ENCODE measurements around the gene XRCC5. TPM values are rescaled to one million over a fixed set of nuclear protein-coding genes. Genes with fewer than 3 reads are reported as not detected.

XRCC5 gene
- total RNA-seq, 4 donors from 2014 or later, result 87.3 to 202 (median 170) TPM

DNA sequence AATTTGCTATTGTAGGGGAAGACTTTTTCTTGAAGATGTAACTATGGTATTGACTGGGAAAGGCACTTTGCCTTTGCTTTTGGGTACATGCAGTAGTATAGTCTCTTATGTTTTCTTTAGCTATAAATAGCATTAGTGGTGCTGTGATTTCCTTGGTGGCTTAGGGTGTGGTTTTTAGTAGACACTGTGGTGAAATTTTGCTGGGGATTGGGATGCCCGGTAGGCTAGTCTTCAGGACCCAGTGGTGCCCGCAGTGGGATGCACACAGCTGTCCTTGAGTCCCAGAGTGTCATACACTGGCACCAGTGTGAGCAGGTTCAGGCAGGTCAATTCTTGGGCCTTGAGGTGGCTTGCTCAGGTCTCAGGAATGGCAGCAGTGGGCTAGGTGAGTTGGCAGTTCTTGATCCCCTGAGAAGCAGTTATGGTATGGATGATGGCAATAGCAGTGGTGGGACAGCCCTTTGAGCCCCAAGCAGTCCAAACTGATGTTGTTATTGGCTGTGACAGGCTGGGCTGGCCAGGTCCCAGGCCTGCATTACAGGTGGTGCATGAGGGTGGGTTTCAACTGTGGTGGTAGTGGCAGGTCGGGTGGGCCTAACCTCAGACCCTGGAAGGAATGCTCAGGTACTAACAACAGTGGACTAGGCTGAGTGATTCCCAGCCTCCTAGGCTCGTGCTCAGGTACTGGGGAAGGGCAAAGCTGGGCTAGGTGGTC lies 124.3 kb downstream of the XRCC5 start:
- TF ChIP-seq POLR2A (IDR thresholded peaks at IDR 0.05), result no peak
- TF ChIP-seq, protein P1, sequence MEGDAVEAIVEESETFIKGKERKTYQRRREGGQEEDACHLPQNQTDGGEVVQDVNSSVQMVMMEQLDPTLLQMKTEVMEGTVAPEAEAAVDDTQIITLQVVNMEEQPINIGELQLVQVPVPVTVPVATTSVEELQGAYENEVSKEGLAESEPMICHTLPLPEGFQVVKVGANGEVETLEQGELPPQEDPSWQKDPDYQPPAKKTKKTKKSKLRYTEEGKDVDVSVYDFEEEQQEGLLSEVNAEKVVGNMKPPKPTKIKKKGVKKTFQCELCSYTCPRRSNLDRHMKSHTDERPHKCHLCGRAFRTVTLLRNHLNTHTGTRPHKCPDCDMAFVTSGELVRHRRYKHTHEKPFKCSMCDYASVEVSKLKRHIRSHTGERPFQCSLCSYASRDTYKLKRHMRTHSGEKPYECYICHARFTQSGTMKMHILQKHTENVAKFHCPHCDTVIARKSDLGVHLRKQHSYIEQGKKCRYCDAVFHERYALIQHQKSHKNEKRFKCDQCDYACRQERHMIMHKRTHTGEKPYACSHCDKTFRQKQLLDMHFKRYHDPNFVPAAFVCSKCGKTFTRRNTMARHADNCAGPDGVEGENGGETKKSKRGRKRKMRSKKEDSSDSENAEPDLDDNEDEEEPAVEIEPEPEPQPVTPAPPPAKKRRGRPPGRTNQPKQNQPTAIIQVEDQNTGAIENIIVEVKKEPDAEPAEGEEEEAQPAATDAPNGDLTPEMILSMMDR (IDR thresholded peaks at IDR 0.05), result no peak
- Histone ChIP-seq H3K9me3 (peaks cover 0 to 22% (median 18%) of the 10 kb centered on the region in 3 donors), H3K27me3 (no peaks in the 10 kb centered on the region), H3K4me3 (no peak overlapping the region), H3K27ac (no peak overlapping the region), H3K4me1 (no peaks in the 10 kb centered on the region), H3K36me3 (no peaks in the 10 kb centered on the region)
- intact Hi-C loops (cut with DNase I), result no loop called here
- 50 to 78% methylated on average over 2 to 3 of the region's 4 CpGs for WGBS, 2 donors
- no peak for DNase-seq

GRCh38 chr2:216234106-216234505 lies 125.0 kb downstream of the XRCC5 start:
- H3K4me3 ChIP-seq, result no peak overlapping the region
- H3K27ac ChIP-seq, result no peak overlapping the region
- WGBS, 2 donors, result 80% methylated on average over 1 of the region's 3 CpGs
- DNase-seq, result no peak
- H3K9me3 ChIP-seq, result peaks cover 0 to 22% (median 18%) of the 10 kb centered on the region in 3 donors
- intact Hi-C loops (cut with DNase I), result no loop called here
- no peaks in the 10 kb centered on the region for H3K4me1 ChIP-seq
- H3K36me3 ChIP-seq, result no peaks in the 10 kb centered on the region
- TF ChIP-seq, protein P1 (IDR thresholded peaks at IDR 0.05), result no peak
- no peak for TF ChIP-seq POLR2A (IDR thresholded peaks at IDR 0.05)
- no peaks in the 10 kb centered on the region for H3K27me3 ChIP-seq

- no peak for DNase-seq
- Histone ChIP-seq H3K9me3 (peaks cover 0 to 22% (median 18%) of the 10 kb centered on the region in 3 donors), H3K36me3 (no peaks in the 10 kb centered on the region), H3K4me3 (no peak overlapping the region), H3K27me3 (no peaks in the 10 kb centered on the region), H3K4me1 (no peaks in the 10 kb centered on the region), H3K27ac (no peak overlapping the region)
- TF ChIP-seq POLR2A (IDR thresholded peaks at IDR 0.05), result no peak
- intact Hi-C loops (cut with DNase I), result no loop called here
- 78 to 89% methylated on average over 1 to 2 of the region's 2 CpGs for WGBS, 2 donors
Measured at GRCh38 chr2:216235462-216235861, 126.3 kb downstream of the XRCC5 start.

DNA sequence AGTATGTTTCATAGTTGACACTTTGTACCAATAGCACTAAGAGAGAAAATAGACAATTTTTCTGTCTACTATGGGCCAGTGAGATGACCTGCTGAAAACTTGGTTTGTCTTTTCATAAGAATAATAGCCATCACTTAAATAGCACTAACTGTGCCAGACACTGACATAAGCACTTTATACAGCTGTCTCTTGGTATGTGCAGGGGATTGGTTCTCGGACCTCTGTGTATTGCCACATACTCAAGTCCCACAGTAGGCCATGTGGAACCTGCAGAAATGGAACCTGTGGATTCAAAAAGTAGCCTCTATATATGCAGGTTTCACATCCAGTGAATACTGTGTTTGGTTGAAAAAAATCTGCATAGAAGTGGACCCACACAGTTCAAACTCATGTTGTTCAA lies 126.7 kb downstream of the XRCC5 start:
- Histone ChIP-seq H3K9me3 (peaks cover 0 to 20% (median 18%) of the 10 kb centered on the region in 3 donors), H3K27me3 (no peaks in the 10 kb centered on the region), H3K4me3 (no peak overlapping the region), H3K27ac (no peak overlapping the region), H3K4me1 (no peaks in the 10 kb centered on the region), H3K36me3 (no peaks in the 10 kb centered on the region)
- no peak for DNase-seq
- WGBS, 2 donors, result 83 to 92% methylated on average over 1 of the region's 1 CpG
- intact Hi-C loops (cut with DNase I), result no loop called here
- TF ChIP-seq POLR2A (IDR thresholded peaks at IDR 0.05), result no peak
- TF ChIP-seq, protein P1 (IDR thresholded peaks at IDR 0.05), result no peak

GRCh38 chr2:216236486-216236885 lies 127.3 kb downstream of the XRCC5 start:
- no peak for DNase-seq
- Histone ChIP-seq H3K36me3 (no peaks in the 10 kb centered on the region), H3K27me3 (no peaks in the 10 kb centered on the region), H3K27ac (no peak overlapping the region), H3K9me3 (peaks cover 0 to 16% (median 14%) of the 10 kb centered on the region in 3 donors), H3K4me1 (no peaks in the 10 kb centered on the region), H3K4me3 (no peak overlapping the region)
- intact Hi-C loops (cut with DNase I), result no loop called here
- WGBS, 2 donors, result 0% methylated on average over 1 of the region's 1 CpG
- TF ChIP-seq POLR2A (IDR thresholded peaks at IDR 0.05), result no peak
- TF ChIP-seq, protein P1 (IDR thresholded peaks at IDR 0.05), result no peak
